Spinal cord (tissue), 10 donors: ENCODE data around the gene RBCK1. TPM values are rescaled to one million over a fixed set of nuclear protein-coding genes. Genes with fewer than 3 reads are reported as not detected.
"Not testable (repeated sequence)": the region's sequence is repeated elsewhere in the genome, so short reads cannot be mapped to it uniquely, and the experiment has no call there.

Source experiments
- DNase-seq, 6 donors: peaks; one replicate each; pipeline versions ENCODE4 v3.0.0 to v3.0.0-alpha.2; 2013 to 2015; ENCODE audit warnings: low spot score in 6 of 6, low read depth in 4 of 6
- H3K27ac ChIP-seq: one replicate; pipeline ENCODE4 v1.5.1; 2013; ENCODE audit warnings: low read depth, low read length, control low read depth
- H3K27me3 ChIP-seq: one replicate; pipeline ENCODE4 v1.6.1; 2013; ENCODE audit warnings: low read length; ENCODE audit not compliant: control insufficient read depth, insufficient read depth
- H3K36me3 ChIP-seq: one replicate; pipeline ENCODE4 v1.6.1; 2013; ENCODE audit warnings: low read length; ENCODE audit not compliant: control insufficient read depth, insufficient read depth
- H3K4me1 ChIP-seq: one replicate; pipeline ENCODE4 v1.6.1; 2013; ENCODE audit warnings: low read length; ENCODE audit not compliant: control insufficient read depth, insufficient read depth
- H3K4me3 ChIP-seq: one replicate; pipeline ENCODE4 v1.5.1; 2013; ENCODE audit warnings: low read depth, low read length, control low read depth
- H3K9me3 ChIP-seq: one replicate; pipeline ENCODE4 v1.6.1; 2013; ENCODE audit warnings: low read length; ENCODE audit not compliant: control insufficient read depth, insufficient read depth
- WGBS: methylation state at CpG from one replicate; pipeline ENCODE4 v1.1.5; 2013; ENCODE audit warnings: missing lambda C conversion rate; ENCODE audit not compliant: insufficient coverage; 5-methylcytosine and 5-hydroxymethylcytosine counted together
- polyA plus RNA-seq, 2 donors: library from polyadenylated mRNA; unstranded; fragments of 120-200 nt; gene quantifications; one replicate each; pipeline ENCODE4 v1.2.1, GENCODE V29; 2013; ENCODE audit not compliant: insufficient read length in 2 of 2
- total RNA-seq, 2 donors: library from RNA; depleted of rRNA in 1 of 2; stranded (reverse); fragments of 120-200 nt in 1 of 2; fragments of >200 nt in 1 of 2; gene quantifications; one replicate each; pipeline versions ENCODE4 v1.2.3 to v1.2.4, GENCODE V29; 2013 to 2014
- donor health status: healthy.

RBCK1 gene
- total and polyA plus RNA-seq, 4 donors = 22.5 to 106 (median 63.1) TPM

- WGBS = 85% methylated on average over 2 of the region's 3 CpGs
- DNase-seq = no peak
- Histone ChIP-seq H3K36me3 (peaks cover 48% of the 10 kb centered on the region), H3K27me3 (no peaks in the 10 kb centered on the region), H3K4me3 (no peak overlapping the region), H3K27ac (no peak overlapping the region), H3K9me3 (no peaks in the 10 kb centered on the region), H3K4me1 (no peaks in the 10 kb centered on the region)
Observed at GRCh38 chr20:444117-444516, 36.0 kb downstream of the RBCK1 start.

DNA sequence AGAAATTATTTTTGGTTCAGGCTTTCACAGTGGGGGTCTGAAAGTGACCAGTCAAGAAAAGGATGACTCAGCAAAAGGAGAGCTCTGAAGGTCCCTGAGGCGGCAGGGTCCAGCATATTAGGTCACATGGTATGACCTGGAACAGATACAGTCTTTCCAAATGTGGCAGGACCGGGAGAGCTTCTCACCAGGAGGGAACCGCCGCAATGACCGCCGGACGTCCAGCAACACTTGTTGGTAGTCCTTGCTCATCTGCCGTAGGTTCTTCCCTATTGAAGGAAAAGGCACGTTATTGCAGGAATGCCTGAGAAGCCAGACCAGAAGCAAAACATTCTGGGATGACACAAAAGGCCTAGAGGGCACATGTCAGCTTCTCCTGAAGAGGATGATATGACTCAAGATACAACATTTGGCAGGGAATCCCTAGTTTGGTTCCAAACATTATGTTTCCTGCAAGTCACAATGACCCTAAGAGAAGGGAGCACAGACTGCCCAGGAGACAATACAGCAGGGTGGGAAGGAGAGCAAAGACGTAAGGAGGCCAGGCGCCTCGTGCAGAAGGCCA lies 36.8 kb downstream of the RBCK1 start:
- DNase-seq = no peak
- 86% methylated on average over 10 of the region's 12 CpGs for WGBS

GRCh38 chr20:445514-446336 lies 37.6 kb downstream of the RBCK1 start:
- Histone ChIP-seq H3K36me3 (peaks cover 37% of the 10 kb centered on the region), H3K4me3 (no peak overlapping the region), H3K9me3 (no peaks in the 10 kb centered on the region), H3K4me1 (no peaks in the 10 kb centered on the region), H3K27ac (no peak overlapping the region), H3K27me3 (no peaks in the 10 kb centered on the region)
- WGBS = no CpG with 5 or more reads among the region's 5 CpGs
- DNase-seq = peak in 1 of 6 donors; percentile 21

More for the DNA sequence above, 36.8 kb downstream of the RBCK1 start:
- Histone ChIP-seq H3K36me3 (peaks cover 43% of the 10 kb centered on the region), H3K9me3 (no peaks in the 10 kb centered on the region), H3K4me1 (no peaks in the 10 kb centered on the region), H3K4me3 (no peak overlapping the region), H3K27me3 (no peaks in the 10 kb centered on the region), H3K27ac (no peak overlapping the region)

- not testable (repeated sequence) for H3K27me3 ChIP-seq, H3K27ac ChIP-seq, DNase-seq, H3K4me3 ChIP-seq, H3K4me1 ChIP-seq, H3K9me3 ChIP-seq
- WGBS = 95% methylated on average over 7 of the region's 11 CpGs
- H3K36me3 ChIP-seq = peaks cover 11% of the 10 kb centered on the region
Observed at GRCh38 chr20:452021-452420, 43.9 kb downstream of the RBCK1 start.

GRCh38 chr20:454951-455350 lies 46.9 kb downstream of the RBCK1 start:
- H3K27ac ChIP-seq = no peak overlapping the region
- no peak overlapping the region for H3K4me3 ChIP-seq
- H3K36me3 ChIP-seq = peaks cover 11% of the 10 kb centered on the region
- H3K27me3 ChIP-seq = no peaks in the 10 kb centered on the region
- no peaks in the 10 kb centered on the region for H3K4me1 ChIP-seq
- no peak for DNase-seq
- 95% methylated on average over 3 of the region's 3 CpGs for WGBS
- no peaks in the 10 kb centered on the region for H3K9me3 ChIP-seq

GRCh38 chr20:458776-459175 lies 50.7 kb downstream of the RBCK1 start:
- no peak overlapping the region for H3K27ac ChIP-seq
- DNase-seq = peak in 1 of 6 donors; percentile 15
- 80% methylated on average over 1 of the region's 6 CpGs for WGBS

DNA sequence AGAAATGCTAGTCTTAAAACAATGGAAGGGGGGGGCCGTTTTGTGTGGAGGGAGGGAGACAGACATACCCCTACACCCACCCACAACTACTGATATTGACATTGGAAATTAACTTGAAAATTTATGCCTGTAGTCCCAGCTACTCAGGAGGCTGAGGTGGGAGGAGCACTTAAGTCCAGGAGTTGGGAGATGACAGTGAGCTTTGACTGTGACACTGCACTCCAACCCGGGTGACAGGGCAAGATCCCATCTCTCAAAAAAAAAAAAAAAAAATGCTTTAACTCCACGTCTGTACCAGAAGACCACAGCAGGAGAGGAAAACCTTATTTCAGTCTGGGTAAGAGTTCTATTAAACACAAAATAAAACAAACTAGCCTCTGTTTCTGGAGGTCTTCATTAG lies 52.1 kb downstream of the RBCK1 start:
- no peak overlapping the region for H3K4me3 ChIP-seq
- H3K27ac ChIP-seq = no peak overlapping the region
- WGBS = no CpG with 5 or more reads among the region's 3 CpGs
- no peak for DNase-seq
- H3K4me1 ChIP-seq = peaks cover 13% of the 10 kb centered on the region
- H3K27me3 ChIP-seq = no peaks in the 10 kb centered on the region
- H3K9me3 ChIP-seq = no peaks in the 10 kb centered on the region
- no peaks in the 10 kb centered on the region for H3K36me3 ChIP-seq

More at GRCh38 chr20:458776-459175, 50.7 kb downstream of the RBCK1 start:
- Histone ChIP-seq H3K36me3 (no peaks in the 10 kb centered on the region), H3K27me3 (no peaks in the 10 kb centered on the region), H3K9me3 (no peaks in the 10 kb centered on the region), H3K4me1 (peaks cover 13% of the 10 kb centered on the region), H3K4me3 (no peak overlapping the region)

DNA sequence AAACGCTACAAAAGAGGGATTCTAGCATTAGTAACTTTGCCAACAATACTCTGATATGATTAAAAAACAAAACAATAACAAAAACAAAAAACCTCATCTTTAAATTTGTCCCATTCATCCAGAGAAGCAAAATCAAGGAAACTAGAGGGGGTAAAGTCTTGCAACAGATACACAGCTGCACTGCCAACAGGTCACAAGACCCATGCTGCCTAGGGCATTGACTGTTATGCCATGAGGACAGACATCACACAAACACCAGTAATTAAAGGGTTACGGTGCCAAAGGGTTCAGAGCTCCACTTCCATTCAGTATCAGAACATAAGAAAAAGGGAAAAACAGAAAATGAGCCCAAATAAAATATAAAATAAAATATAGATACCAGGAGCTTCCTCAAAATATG lies 52.6 kb downstream of the RBCK1 start:
- Histone ChIP-seq H3K4me1 (peaks cover 13% of the 10 kb centered on the region), H3K27me3 (no peaks in the 10 kb centered on the region), H3K4me3 (no peak overlapping the region), H3K27ac (no peak overlapping the region), H3K9me3 (no peaks in the 10 kb centered on the region), H3K36me3 (no peaks in the 10 kb centered on the region)
- no CpG with 5 or more reads among the region's 2 CpGs for WGBS
- DNase-seq = no peak

DNA sequence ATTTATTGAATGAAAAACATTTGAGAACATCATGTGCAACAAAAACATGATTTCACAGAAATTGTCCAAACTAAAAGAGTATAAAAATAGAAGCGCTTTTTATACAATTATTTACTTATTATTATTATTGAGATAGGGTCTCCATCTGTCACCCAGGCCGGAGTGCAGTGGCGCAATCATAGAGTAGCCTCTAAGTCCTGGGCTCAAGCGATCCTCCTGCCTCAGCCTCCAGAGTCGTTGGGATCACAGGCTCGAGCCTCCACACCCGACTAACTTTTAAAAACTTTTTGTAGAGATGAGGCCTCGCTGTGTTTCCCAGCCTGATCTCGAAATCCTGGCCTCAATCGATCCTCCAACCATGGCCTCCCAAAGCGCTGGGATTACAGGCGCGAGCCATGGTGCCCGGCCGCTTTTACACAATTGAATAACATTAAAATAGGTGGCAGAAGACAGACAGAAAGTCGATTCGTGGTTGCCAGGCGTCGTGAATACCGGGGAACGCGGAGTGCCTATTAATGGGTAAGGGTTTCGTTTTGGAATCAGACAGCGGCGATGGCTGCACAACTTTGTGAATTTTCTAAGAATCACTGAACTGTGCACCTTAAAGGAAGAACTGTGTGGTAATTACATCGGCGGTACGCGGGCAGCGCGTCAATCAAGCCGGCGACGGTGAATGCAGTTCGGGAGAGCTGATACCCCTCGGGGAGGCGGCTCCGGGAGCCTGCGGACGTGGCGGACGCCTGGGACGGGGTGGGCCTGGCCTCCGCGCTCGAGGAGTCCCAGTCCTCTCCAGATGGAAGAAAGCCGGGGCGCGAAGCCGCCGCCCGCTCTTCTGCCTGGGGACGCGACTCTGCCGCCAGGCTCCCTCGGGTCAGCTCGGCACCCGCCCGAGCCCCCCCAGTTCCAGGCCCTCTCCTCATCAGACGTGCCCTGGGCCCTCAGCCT lies 53.4 kb downstream of the RBCK1 start:
- H3K4me3 ChIP-seq = peak overlapping the region; percentile 49
- no peaks in the 10 kb centered on the region for H3K36me3 ChIP-seq
- H3K27ac ChIP-seq = peak overlapping the region; percentile 77
- H3K27me3 ChIP-seq = no peaks in the 10 kb centered on the region
- WGBS = 8% methylated on average over 56 of the region's 60 CpGs
- H3K9me3 ChIP-seq = no peaks in the 10 kb centered on the region
- peak in 4 of 6 donors; percentile 7 to 42 (median 22) for DNase-seq
- peaks cover 13% of the 10 kb centered on the region for H3K4me1 ChIP-seq
